ENCODE measurements around the gene CEP128. TPM values are rescaled to one million over a fixed set of nuclear protein-coding genes. Genes with fewer than 3 reads are reported as not detected.

CEP128 gene
- total RNA-seq, 1 donor, result 8.2 TPM

DNA sequence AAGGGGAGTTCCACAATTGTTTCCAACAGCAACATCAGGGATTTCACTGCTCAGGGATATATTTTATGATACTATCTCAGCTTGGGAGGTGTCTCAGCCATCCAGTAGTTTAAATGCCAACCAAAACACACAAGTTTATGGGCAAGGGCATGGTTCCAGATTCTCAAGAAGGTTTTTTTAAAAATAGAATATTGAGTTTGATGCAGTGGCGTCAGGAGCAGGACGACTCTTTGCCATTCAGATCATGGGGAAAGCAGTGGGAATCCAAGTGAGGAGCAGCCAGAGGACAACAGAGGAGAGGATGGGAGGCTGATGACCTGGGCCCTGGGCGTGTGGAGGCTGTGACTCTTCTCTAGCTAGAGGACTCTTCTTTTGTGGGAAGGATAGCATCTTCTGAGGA is 39.6 kb upstream of the CEP128 start:
- H3K4me3 ChIP-seq (ENCODE audit: low read depth, low read length), result no peak overlapping the region
- DNase-seq (ENCODE audit: low read depth), result no peak
- TF ChIP-seq, protein P1, sequence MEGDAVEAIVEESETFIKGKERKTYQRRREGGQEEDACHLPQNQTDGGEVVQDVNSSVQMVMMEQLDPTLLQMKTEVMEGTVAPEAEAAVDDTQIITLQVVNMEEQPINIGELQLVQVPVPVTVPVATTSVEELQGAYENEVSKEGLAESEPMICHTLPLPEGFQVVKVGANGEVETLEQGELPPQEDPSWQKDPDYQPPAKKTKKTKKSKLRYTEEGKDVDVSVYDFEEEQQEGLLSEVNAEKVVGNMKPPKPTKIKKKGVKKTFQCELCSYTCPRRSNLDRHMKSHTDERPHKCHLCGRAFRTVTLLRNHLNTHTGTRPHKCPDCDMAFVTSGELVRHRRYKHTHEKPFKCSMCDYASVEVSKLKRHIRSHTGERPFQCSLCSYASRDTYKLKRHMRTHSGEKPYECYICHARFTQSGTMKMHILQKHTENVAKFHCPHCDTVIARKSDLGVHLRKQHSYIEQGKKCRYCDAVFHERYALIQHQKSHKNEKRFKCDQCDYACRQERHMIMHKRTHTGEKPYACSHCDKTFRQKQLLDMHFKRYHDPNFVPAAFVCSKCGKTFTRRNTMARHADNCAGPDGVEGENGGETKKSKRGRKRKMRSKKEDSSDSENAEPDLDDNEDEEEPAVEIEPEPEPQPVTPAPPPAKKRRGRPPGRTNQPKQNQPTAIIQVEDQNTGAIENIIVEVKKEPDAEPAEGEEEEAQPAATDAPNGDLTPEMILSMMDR (IDR thresholded peaks at IDR 0.05; ENCODE audit: insufficient read depth, low read depth, low read length), result no peak

DNA sequence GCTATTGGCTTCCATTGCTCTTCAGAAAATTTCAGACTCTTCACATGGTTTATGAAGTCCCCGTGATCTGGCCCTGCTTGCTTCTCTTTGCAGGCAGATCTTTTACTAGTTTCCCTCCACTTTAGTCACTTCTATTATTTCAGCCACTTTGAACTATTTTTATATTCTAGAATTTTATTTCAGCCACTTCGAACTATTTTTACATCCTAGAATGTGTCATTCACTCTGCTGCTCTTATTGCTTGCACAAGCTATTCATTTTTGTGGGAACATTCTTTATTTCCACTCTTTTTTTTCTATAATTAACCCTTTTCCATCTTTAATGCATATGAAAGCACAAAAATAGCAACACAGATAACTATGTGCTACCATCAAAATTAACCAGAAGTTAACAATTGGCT is 38.4 kb upstream of the CEP128 start:
- H3K4me3 ChIP-seq (ENCODE audit: low read depth, low read length), result no peak overlapping the region
- TF ChIP-seq, protein P1 (IDR thresholded peaks at IDR 0.05; ENCODE audit: insufficient read depth, low read depth, low read length), result no peak
- DNase-seq (ENCODE audit: low read depth), result no peak

DNA sequence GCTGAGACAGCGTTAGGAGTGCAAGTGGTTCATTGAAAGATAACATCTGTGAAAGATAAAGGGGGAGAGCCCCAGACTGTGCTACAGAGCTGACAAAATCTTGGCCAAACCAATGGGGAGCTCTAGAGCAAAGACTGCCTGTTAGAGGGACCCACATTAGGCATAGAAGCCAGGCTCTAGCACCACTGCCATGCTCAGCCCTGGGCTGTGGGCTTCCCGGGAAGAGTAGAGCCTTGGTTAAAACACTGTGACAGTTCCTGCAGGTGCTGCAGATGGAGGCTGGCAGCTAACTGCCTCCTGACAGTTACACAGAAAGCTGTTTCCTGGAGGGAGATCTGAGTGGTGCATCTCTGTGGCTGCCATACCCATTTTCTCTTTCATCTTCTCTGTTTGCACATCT is 36.9 kb upstream of the CEP128 start:
- no peak overlapping the region for H3K4me3 ChIP-seq (ENCODE audit: low read depth, low read length)
- no peak for DNase-seq (ENCODE audit: low read depth)
- TF ChIP-seq, protein P1 (IDR thresholded peaks at IDR 0.05; ENCODE audit: insufficient read depth, low read depth, low read length), result no peak

DNA sequence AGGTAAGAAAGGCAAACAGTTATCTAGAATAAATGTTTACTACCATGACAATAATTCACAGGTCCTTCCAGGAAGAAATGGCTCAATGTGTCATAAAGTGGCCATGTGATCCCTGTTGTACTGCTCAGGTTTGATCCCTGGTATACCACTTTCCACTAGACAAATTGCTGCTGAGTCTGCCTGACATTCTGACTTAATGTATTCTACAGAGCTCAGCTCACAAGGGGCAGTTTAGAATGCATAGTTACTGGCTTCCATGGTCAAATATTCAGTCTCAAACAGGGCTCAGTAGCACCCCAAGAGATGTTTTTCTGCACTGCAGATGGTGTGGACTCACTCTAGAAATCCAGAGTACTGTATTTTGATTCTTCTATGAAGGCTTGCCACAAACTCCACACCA is 35.7 kb upstream of the CEP128 start:
- no peak for DNase-seq (ENCODE audit: low read depth)
- TF ChIP-seq, protein P1 (IDR thresholded peaks at IDR 0.05; ENCODE audit: insufficient read depth, low read depth, low read length), result no peak
- no peak overlapping the region for H3K4me3 ChIP-seq (ENCODE audit: low read depth, low read length)

DNA sequence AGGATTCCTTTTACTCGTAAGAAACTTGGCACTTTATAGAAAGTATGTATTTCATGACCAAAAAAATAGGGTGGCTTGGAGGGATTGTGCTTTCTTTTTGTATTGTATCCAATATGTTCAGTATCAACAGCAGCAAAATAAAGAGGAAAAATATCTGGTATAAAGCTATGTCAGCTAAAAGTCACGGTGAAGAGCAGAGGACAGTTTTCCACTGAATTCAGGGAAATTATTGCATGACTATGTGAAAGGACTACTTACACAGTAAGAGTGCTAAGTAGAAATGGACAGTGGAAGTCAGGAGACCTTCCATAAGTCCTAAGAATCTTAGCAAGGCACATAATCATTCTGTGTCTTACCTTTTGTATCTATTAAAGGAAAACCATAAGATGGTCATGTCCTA is 33.1 kb upstream of the CEP128 start:
- no peak overlapping the region for H3K4me3 ChIP-seq (ENCODE audit: low read depth, low read length)
- TF ChIP-seq, protein P1 (IDR thresholded peaks at IDR 0.05; ENCODE audit: insufficient read depth, low read depth, low read length), result no peak

DNA sequence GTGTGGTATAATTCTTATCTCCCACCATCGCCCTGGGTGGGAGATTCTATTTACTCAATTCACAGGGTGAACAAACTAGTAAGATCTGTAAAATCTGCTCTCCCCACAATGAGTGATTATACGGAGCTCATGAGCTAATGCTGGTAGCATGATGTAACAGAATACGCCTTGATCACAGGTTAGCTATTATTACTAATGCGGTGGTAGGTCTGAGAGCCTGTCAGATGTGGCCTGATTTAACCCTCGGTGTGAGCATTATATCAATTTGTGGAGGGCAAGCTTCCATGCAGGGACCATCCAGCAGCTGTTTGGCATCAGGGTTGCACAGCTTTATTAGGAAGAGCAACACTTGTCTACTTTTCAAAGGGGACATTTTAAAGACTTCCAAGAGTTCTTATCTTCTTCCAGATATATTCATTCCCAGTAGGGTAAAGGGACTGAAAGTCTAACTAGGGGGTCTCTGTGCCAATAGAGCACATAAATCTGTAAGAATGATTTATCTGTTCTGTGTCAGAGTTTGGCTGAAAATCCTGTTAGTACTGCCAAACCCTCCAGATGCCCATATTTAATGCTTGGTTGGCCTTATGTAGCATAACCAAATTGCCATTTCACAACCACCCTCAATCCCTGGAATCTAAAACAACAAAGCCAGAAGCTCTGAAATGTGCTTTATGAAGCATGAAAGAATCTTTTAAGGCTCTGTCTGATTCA is 32.5 kb upstream of the CEP128 start:
- TF ChIP-seq, protein P1 (IDR thresholded peaks at IDR 0.05; ENCODE audit: insufficient read depth, low read depth, low read length), result no peak
- no peak overlapping the region for H3K4me3 ChIP-seq (ENCODE audit: low read depth, low read length)
- DNase-seq (ENCODE audit: low read depth), result no peak

More for the DNA sequence above, 33.1 kb upstream of the CEP128 start:
- no peak for DNase-seq (ENCODE audit: low read depth)

DNA sequence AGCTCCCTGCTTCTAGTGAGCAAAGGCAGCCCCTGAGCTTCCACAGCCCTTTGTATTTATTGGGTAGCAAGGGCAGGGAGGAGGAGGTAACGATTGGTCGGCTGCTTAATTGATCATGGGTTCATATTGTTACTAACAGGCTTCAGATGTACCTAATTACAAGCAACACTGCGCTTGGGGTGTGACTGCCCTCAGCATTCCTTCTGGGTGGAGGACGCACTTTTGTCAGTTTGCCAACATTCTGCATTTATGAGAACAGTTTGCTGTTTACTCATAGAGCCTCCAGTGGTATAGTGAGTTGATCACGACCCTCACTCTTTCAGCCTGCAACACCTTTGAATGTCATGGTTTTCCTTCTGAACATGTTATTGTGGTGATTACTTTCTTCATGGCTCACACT is 23.5 kb upstream of the CEP128 start:
- no peak for DNase-seq (ENCODE audit: low read depth)
- no peak overlapping the region for H3K4me3 ChIP-seq (ENCODE audit: low read depth, low read length)
- TF ChIP-seq, protein P1 (IDR thresholded peaks at IDR 0.05; ENCODE audit: insufficient read depth, low read depth, low read length), result no peak

Data from fibroblast of villous mesenchyme (primary cell).